SIG-M5 treated with dmso at 0.1 percent for 504 hours (cell line): ENCODE data around the gene ARHGEF33.

Source experiments
- DNase-seq: peaks from one replicate; lab custom pipeline; 2025; ENCODE audit not compliant: unreplicated experiment; lab: John Stamatoyannopoulos, UW

Gene ARHGEF33

GRCh38 chr2:39013871-39014270 lies 124.2 kb downstream of the ARHGEF33 start:
- DNase-seq = no peak

DNA sequence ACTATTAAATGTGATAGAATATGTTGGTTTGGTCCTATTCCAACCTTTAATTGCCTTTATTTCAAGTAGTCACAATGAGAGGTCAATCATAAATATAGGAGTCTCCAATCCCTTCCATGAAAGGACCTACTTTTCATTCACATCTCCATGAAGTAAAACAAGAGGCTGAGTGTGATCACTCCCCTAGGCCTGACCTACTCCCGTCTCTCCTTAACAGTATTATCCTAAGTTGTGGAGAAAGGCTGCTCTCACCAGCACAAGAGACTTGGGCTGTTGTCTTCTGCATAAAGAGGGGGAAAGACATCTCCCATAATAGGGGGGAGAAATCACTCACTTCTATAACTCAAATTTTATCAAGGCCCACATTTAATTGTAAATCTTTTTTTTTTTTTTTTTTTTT lies 125.7 kb downstream of the ARHGEF33 start:
- DNase-seq = no peak

GRCh38 chr2:39017334-39017733 lies 127.7 kb downstream of the ARHGEF33 start:
- DNase-seq = no peak

DNA sequence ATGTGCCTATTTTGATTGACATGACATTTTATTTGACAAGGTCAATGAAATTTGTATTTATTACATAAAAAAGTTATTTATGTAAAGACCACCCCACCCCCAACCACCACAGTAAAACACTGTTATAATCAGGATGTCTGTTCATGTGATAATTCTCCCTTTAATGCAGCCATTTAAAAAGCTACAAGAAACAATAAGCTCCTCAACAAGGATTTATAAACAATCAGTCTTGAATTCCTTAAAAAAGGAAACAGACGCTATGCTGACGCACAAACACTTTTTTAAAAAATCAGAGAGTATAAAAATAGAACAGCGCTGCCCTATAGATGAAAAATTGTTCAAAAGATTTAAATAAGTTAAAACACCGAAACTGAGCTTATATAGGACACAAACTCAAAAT lies 129.0 kb downstream of the ARHGEF33 start:
- DNase-seq = no peak

DNA sequence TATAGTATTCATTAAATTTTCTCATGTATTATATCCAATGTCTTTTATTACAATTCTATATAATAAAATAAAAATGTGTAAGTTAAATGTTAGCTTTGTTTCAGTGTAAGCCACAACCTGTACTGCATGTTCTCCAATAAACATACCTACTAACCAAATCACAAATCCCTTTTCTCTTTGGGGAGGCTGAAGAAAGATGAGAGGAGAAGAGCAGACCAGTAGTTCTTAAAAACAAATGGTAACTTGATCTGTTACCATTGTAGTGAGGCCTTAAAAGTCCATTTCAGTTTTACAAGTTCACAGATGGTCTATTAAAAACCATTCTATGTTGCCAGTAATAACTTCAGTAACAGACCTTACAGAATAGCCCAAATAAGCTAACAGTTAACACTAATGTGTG lies 130.7 kb downstream of the ARHGEF33 start:
- DNase-seq = no peak

GRCh38 chr2:39022642-39023235 lies 133.1 kb downstream of the ARHGEF33 start:
- no peak for DNase-seq

- DNase-seq = no peak
Observed at GRCh38 chr2:39023649-39024048, 134.0 kb downstream of the ARHGEF33 start.

- no peak for DNase-seq
Observed at GRCh38 chr2:39024833-39025232, 135.2 kb downstream of the ARHGEF33 start.
